Gastroesophageal sphincter (tissue), 3 donors: Measurements from ENCODE around the gene MPP4.

Experiments used
- CTCF ChIP-seq, 4 experiments: fragments of 200-600 bp in 2 of 4; fragments of 450-650 bp in 2 of 4; sonication (generic) in 1 of 4; IDR thresholded peaks; one replicate each; pipeline ENCODE4 v1.5.1; 2017 to 2019; ENCODE audit warnings: antibody characterized with exemption in 4 of 4, mild to moderate bottlenecking in 2 of 4, moderate library complexity in 2 of 4
- EP300 ChIP-seq: sonication (generic); formaldehyde crosslinking; IDR thresholded peaks from one replicate; pipeline ENCODE4 v1.6.1; 2017; ENCODE audit warnings: antibody characterized with exemption, mild to moderate bottlenecking
- POLR2A ChIP-seq, 2 donors: fragments of 450-650 bp; IDR thresholded peaks; one replicate each; pipeline ENCODE4 v1.6.1; 2017; ENCODE audit warnings: antibody characterized with exemption in 2 of 2, mild to moderate bottlenecking in 2 of 2, moderate library complexity in 1 of 2
- POLR2AphosphoS5 ChIP-seq: sonication (generic); formaldehyde crosslinking; IDR thresholded peaks from one replicate; pipeline ENCODE4 v1.6.1; 2017; ENCODE audit warnings: antibody characterized with exemption

GRCh38 chr2:201675454-201675853 is 23.0 kb downstream of the MPP4 start:
- TF ChIP-seq CTCF (IDR thresholded peaks at IDR 0.05): no peak
- TF ChIP-seq POLR2A (IDR thresholded peaks at IDR 0.05): no peak
- TF ChIP-seq POLR2AphosphoS5: no peak
- no peak for TF ChIP-seq EP300
